Activated CD4-positive, alpha-beta memory T cell treated with anti-CD3 and anti-CD28 coated beads, Interleukin-2, amount 10 ng/mL, durations not matched to agents 7 days and 5 days (primary cell): Measurements from ENCODE around the gene CDH4. TPM values are rescaled to one million over a fixed set of nuclear protein-coding genes. Genes with fewer than 3 reads are reported as not detected.

Experiments
- CTCF ChIA-PET: fragments of 350-600 bp; sonication (Branson Sonifier 250); formaldehyde crosslinking; loops from one replicate; lab custom pipeline; 2021; ENCODE audit warnings: antibody characterized with exemption, inconsistent platforms; lab: Charles Lee
- POLR2A ChIA-PET: fragments of 350-600 bp; sonication (Branson Sonifier 250); formaldehyde crosslinking; loops from one replicate; lab custom pipeline; 2021; ENCODE audit warnings: antibody characterized with exemption; lab: Charles Lee
- DNase-seq: peaks from one replicate; pipeline ENCODE4 v3.0.0-alpha.2; 2020
- H3K27ac Mint-ChIP-seq: one replicate; pipeline ENCODE4 v1.8.0; 2021; ENCODE audit warnings: mild to moderate bottlenecking, mixed read lengths
- H3K27me3 Mint-ChIP-seq: one replicate; pipeline ENCODE4 v1.8.0; 2021; ENCODE audit warnings: mixed read lengths
- H3K36me3 Mint-ChIP-seq: one replicate; pipeline ENCODE4 v1.8.0; 2021; ENCODE audit warnings: low read depth, mixed read lengths
- H3K4me1 Mint-ChIP-seq: one replicate; pipeline ENCODE4 v1.8.0; 2021; ENCODE audit warnings: mixed read lengths
- H3K4me3 Mint-ChIP-seq: one replicate; pipeline ENCODE4 v1.8.0; 2021; ENCODE audit warnings: mild to moderate bottlenecking, mixed read lengths
- H3K9me3 Mint-ChIP-seq: one replicate; pipeline ENCODE4 v1.8.0; 2021; ENCODE audit warnings: mixed read lengths
- total RNA-seq, 2 experiments: library from RNA; stranded (reverse); gene quantifications; one replicate each; pipeline ENCODE4 v1.2.3, GENCODE V29; 2021

Gene CDH4
- total RNA-seq, 2 experiments from 2014 or later = 0.15 to 0.20 TPM

DNA sequence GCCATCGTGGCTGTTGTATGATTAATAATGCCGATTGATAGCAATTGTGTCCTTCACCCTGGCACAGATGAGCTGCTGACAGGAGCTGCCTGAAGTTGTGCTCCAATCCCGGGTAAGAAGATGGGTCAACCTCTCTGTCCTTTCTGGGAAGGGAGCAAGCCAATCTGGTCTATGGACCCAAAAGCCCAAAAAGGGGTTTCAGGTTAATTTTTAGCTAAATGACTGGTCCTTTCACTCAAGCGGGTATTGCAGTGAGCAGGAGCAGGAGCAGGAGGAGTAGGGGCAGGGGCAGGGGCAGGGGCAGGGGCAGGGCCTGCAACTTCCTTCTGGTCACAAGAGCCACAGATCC lies 648.9 kb downstream of the CDH4 start:
- ChIA-PET CTCF (no interaction called here), POLR2A (no interaction called here)
- Mint-ChIP-seq H3K9me3 (no peaks in the 10 kb centered on the region), H3K27me3 (no peaks in the 10 kb centered on the region), H3K4me1 (peaks cover 4% of the 10 kb centered on the region), H3K27ac (no peak overlapping the region), H3K36me3 (no peaks in the 10 kb centered on the region), H3K4me3 (no peak overlapping the region)
- DNase-seq = no peak

DNA sequence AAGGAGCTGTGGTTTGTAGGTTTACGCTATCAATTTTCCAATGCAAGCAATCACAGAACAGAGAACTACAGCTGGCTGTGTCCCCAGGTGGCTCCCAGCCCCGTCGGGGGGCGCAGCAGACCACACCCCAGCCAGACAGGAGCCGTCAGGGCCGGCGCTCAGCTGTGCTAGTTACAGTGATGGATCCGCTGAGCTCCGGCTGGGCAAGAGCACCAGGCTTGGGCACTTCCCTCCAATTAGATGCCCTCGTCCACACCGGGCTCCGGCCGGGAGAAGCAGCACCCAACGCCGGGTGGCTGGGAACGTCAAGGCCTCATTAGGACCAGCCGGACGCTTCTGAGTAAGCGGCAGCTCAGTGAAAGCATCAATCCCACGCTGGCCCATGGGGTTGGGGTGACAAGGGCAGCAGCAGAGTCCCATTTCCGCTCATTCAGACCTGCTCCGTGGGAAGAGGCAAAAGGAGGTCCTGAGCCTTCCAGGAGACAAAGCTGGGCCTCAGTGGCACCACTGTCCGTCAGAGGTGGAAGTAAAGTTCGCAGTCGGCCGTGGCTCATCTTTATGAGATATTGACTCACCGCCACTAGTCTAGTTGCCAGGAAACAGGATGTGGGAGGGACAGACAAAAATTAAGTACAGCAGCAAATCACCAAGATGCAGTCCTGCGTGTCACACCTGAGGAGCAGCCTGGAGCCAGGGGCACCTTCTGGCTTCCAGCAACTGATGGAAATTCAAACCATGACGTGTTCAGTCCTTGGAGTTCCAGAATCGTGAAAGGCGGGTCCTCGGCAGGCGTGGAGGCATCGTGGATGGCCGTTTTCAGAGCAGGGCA lies 649.5 kb downstream of the CDH4 start:
- CTCF ChIA-PET = no interaction called here
- Mint-ChIP-seq H3K9me3 (no peaks in the 10 kb centered on the region), H3K27me3 (no peaks in the 10 kb centered on the region), H3K4me3 (no peak overlapping the region), H3K27ac (no peak overlapping the region), H3K4me1 (peaks cover 4% of the 10 kb centered on the region), H3K36me3 (no peaks in the 10 kb centered on the region)
- DNase-seq = no peak
- POLR2A ChIA-PET = no interaction called here

DNA sequence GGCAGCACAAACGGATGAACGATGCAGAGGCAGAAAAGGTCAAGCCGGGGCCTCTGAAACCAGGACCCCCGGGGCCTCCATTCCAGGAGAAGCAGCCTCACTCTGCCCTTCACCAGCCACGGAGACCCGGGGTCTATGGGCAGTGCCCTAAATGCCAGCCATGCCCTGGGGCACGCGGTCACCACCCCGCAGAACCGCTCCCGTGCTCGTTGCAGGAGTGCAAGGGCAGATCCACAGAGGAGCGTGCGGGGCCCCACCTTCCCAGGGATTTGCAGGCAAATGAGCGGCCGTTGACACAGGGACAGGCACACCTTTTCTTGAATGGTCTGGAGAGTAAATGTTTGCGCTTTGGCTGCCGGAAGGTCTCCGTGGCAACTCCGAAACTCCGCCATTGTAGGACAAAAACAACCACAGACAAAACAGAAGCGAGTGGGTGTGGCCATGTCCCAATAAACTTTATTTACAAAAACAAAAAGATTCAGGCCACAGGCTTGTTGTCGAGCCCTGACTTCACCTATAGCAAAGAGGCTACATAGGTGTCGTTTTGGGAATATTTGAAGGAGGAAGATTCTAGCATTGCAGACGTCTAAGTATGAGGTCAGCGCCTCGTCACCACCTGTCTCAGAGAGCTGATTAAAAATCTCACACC lies 650.3 kb downstream of the CDH4 start:
- ChIA-PET POLR2A (no interaction called here), CTCF (no interaction called here)
- no peaks in the 10 kb centered on the region for H3K9me3 Mint-ChIP-seq
- H3K27ac Mint-ChIP-seq = no peak overlapping the region
- no peaks in the 10 kb centered on the region for H3K36me3 Mint-ChIP-seq
- no peak for DNase-seq
- H3K4me1 Mint-ChIP-seq = peaks cover 4% of the 10 kb centered on the region
- no peak overlapping the region for H3K4me3 Mint-ChIP-seq
- no peaks in the 10 kb centered on the region for H3K27me3 Mint-ChIP-seq

DNA sequence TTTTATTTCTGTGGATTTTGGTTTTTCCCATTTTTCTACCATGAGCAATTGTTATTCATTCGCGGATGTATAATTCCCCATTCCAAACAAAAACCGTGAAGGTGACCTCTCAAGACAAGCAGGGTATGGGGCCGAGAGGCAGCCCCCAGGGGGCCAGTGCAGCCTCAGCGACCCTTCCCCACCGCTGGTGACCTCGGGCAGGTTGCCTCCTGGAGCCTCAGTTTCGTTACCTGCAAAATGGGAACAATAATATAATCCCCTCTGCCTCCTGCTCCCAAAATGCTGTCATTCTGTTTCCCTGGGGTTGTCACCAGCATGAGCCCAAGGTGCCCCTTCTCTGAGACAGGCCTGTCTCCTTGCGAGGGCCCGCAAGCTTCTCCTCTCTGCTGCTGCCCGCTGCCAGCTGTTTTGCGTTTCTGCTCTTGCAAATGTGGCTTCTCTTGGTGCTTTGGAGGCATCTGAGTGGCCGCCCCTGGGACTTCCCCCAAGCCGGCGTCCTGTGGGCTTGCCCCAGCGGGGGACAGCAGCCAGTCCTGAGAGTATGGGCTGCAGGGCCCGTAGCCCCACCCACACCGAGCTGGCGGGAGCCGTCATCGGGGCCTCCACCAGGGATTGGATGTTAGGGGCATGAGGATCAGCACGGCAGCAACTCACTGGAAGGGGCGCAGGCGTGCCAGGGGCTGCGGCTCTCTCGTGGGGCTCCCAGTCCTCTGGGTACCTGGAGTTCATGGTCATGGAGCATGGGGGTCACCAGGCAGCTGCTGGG lies 651.7 kb downstream of the CDH4 start:
- Mint-ChIP-seq H3K27me3 (no peaks in the 10 kb centered on the region), H3K9me3 (no peaks in the 10 kb centered on the region)
- CTCF ChIA-PET = no interaction called here

DNA sequence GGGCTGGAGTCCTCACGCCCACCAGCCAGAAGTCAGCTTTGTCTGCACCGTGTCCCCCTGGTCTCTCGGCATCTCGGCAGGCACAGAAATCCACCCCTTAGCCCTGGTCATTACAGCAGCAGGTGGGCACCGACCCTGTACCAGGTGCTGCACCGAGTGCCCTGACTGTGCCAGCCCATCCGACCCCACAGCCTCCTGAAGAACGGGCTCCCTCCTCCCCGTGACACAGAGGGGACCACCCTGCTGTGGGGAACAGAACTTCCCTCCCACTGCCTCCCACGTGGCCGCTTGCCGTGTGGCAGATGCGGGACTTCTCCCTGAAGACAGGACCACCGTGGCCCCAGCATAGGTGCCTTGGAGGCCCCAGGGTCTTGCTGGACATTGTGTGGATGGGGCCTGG lies 652.4 kb downstream of the CDH4 start:
- ChIA-PET CTCF (no interaction called here), POLR2A (no interaction called here)
- no peaks in the 10 kb centered on the region for H3K27me3 Mint-ChIP-seq
- peaks cover 4% of the 10 kb centered on the region for H3K4me1 Mint-ChIP-seq
- H3K4me3 Mint-ChIP-seq = no peak overlapping the region
- no peaks in the 10 kb centered on the region for H3K9me3 Mint-ChIP-seq
- DNase-seq = no peak
- H3K27ac Mint-ChIP-seq = no peak overlapping the region
- H3K36me3 Mint-ChIP-seq = no peaks in the 10 kb centered on the region

More for the DNA sequence above, 651.7 kb downstream of the CDH4 start:
- H3K4me3 Mint-ChIP-seq = no peak overlapping the region
- no peaks in the 10 kb centered on the region for H3K36me3 Mint-ChIP-seq
- H3K27ac Mint-ChIP-seq = no peak overlapping the region
- H3K4me1 Mint-ChIP-seq = peaks cover 4% of the 10 kb centered on the region
- POLR2A ChIA-PET = no interaction called here
- no peak for DNase-seq

DNA sequence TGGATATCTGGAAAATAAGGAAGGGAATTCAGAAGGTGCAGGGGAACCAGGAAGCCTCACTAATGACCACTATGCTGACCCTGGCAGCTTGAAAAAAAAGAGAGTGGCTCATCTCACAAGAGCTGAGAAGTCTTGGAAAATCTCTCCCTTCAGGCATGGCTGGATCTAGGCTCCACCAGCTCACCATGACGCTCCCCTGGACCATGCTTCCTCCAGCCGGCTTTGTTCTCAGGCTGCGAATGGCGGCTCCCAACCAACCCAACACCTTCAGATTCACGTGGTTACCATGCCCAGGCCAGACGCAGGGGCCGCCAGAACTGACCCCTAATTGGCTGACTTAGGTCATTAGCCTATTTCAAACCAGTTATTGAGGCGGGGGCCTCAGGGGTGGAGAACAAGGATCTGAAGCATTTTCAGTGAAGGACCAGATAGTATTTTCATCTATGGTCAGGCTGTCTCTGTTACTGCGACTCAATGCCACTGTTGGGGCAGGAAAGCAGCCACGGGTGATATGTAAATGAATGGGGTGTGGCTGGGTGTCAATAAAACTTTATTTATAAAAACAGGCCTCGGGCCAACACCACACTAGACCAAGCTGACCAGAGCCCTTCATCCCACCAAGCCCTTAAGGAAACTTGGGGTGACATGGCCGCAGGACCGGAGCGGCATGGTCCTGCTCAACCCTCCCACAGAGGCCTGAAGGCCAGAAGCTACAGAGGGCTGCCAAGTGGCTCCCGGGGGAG lies 653.9 kb downstream of the CDH4 start:
- Mint-ChIP-seq H3K9me3 (no peaks in the 10 kb centered on the region), H3K27me3 (no peaks in the 10 kb centered on the region), H3K4me3 (no peak overlapping the region), H3K27ac (no peak overlapping the region), H3K36me3 (no peaks in the 10 kb centered on the region), H3K4me1 (peaks cover 4% of the 10 kb centered on the region)
- ChIA-PET POLR2A (interaction anchor here (0.6 kb wide), 1 partner anchor 21 kb away, joined by 3 read pairs; no protein-coding TSS in a partner anchor), CTCF (no interaction called here)
- no peak for DNase-seq

DNA sequence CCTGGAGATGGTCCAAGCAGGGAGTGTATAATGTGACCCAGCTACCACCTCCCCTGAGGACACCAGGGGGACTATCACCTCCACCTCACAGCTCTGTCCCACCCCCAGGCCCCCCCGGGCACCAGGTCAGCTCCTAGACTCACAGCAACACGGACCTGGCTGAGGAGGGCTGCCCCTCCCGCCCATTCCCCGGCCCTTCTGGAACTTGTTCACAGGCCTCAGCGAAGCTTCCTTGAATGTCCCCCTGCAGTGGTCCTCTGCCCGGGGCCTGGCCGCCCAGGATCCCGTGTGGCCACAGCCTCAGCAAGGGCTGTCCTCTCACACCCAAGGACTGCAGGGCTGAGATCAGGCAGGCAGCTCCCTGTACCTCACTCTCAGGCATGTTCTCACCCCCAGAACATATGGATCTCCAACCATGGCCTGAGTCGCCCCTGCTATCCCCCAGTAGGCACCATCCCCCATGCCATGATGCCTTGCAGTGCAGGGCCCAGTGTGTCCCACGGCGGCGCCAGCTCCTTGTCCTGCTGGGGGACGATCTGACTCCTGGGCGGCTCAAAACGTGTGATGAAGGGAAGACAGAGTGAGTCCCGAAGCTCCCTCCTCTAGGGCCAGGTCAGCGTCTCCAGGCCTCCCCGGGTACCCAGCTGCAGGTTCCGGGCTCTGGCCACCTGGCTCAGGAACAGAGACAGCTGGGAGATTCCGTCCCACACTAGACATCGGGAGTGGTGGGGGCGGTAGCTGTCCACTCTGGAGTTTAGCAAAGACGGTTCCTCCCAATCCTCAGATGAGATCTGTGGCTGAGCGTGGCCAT lies 655.2 kb downstream of the CDH4 start:
- ChIA-PET CTCF (no interaction called here), POLR2A (no interaction called here)
- no peak overlapping the region for H3K27ac Mint-ChIP-seq
- H3K27me3 Mint-ChIP-seq = peaks cover 1% of the 10 kb centered on the region
- no peak for DNase-seq
- no peaks in the 10 kb centered on the region for H3K9me3 Mint-ChIP-seq
- no peaks in the 10 kb centered on the region for H3K4me1 Mint-ChIP-seq
- no peaks in the 10 kb centered on the region for H3K36me3 Mint-ChIP-seq
- H3K4me3 Mint-ChIP-seq = no peak overlapping the region

DNA sequence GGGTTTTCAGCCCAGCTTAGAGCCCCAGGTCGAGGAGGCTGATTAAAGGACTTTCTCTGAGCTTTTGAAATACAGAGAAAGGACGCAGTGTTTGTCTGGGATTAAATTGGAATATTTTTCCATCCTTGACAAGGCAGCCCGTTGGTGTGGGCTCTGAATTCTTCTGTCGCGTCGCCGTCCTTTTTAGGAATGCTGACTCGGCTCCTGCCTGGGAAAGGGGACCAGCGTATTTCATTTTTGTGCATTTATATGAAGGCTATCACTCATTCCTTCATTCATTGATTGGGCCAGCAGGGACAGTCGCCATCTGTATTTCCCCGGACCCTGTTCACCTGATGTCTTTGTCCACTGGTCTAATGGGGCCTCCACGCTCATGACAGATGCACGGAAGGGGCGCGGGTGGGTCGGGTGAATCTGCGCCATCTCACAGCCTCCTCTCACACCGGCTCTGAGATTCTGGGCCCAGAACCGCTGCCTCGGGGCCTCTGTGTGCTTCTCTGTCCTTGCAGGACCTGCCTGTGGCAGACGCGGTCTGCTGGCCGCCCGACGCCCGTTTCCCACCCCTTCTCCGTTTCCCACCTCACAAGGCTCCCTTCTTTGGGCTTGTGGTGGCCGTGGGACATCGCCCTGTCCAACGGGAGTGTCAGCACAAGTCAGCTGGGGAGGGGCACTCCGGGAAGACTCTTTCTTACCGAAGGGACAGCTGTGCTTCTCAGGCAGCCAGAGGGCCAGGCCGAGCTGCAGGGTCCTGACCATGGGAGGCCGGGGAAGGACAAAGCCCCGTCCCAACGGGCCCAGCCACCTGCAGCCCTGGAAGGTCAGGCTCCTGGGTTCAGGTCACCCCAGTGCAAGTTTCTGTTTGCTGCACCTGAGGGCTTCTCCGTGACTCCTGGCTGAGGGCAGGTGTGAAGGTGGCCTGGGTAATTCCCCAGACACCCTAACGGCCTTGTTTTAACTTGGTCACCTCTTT lies 656.3 kb downstream of the CDH4 start:
- Mint-ChIP-seq H3K4me1 (peaks cover 9% of the 10 kb centered on the region), H3K27ac (no peak overlapping the region), H3K9me3 (no peaks in the 10 kb centered on the region), H3K36me3 (no peaks in the 10 kb centered on the region), H3K4me3 (no peak overlapping the region), H3K27me3 (peaks cover 1% of the 10 kb centered on the region)
- no peak for DNase-seq
- ChIA-PET POLR2A (no interaction called here), CTCF (no interaction called here)

DNA sequence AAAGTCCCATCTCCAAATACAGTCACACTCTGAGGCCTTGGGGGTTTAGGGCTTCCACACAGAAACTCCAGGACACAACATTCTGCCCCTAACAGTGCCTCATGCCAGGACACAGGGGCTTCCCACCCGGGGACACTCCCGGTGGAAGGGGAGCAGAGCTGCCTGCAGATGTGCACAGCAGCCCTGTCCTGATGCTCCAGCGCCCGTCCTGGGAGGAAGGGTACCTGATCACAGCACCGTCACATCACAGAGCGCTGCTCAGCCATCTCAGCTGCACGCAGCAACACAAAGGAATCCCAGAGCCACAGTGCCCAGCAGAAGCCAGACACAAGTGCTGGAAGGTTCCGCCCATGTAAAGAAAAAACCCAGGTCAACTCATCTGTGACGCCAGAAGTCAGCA lies 657.0 kb downstream of the CDH4 start:
- Mint-ChIP-seq H3K4me1 (peaks cover 9% of the 10 kb centered on the region), H3K4me3 (no peak overlapping the region), H3K36me3 (no peaks in the 10 kb centered on the region), H3K27me3 (peaks cover 1% of the 10 kb centered on the region), H3K27ac (no peak overlapping the region), H3K9me3 (no peaks in the 10 kb centered on the region)
- ChIA-PET POLR2A (no interaction called here), CTCF (no interaction called here)
- no peak for DNase-seq

DNA sequence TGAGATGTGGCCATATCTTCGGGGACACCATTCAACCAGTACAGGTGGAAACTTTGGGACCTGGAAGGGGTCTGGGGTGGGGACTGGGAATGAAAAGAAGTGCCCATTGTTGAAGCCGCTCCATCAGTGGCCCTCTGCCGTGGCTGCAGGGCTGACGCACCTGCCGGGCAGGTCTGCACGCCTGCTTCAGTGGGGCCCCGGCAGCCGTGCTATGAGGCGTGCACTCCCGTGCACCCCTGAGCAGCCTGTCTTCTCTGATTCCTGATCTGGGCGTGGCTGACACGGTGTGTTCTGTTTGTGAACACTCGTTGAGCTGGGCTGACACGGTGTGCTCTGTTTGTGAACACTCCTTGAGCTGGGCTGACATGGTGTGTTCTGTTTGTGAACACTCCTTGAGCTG lies 657.8 kb downstream of the CDH4 start:
- Mint-ChIP-seq H3K27me3 (peaks cover 1% of the 10 kb centered on the region), H3K9me3 (no peaks in the 10 kb centered on the region), H3K4me1 (peaks cover 9% of the 10 kb centered on the region), H3K27ac (no peak overlapping the region), H3K36me3 (no peaks in the 10 kb centered on the region), H3K4me3 (no peak overlapping the region)
- CTCF ChIA-PET = no interaction called here
- POLR2A ChIA-PET = no interaction called here
- no peak for DNase-seq

DNA sequence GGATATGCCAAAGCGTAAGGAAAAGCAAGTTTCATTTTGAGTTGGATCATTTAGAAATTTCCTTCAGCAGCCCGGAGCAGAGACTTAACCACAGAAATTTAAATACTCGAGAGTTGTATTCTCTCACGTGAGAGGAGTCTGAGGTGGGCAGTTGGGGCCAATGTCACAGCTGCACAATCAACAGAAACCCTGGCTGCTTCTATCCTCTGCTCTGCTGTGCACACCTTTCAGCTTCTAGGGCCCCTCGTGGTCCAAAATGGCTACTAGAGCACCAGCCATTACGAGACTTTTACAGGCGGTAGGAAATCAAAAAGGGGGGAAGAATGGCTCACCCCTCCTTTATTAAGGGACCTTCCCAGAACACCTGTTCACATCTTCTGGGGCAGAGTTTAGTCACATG lies 659.8 kb downstream of the CDH4 start:
- Mint-ChIP-seq H3K4me3 (no peak overlapping the region), H3K9me3 (no peaks in the 10 kb centered on the region), H3K27me3 (peaks cover 1% of the 10 kb centered on the region), H3K4me1 (peaks cover 9% of the 10 kb centered on the region), H3K36me3 (no peaks in the 10 kb centered on the region), H3K27ac (no peak overlapping the region)
- DNase-seq = no peak
- ChIA-PET POLR2A (no interaction called here), CTCF (interaction anchor here (1.2 to 2.1 kb wide), 2 partner anchors 15 to 25 kb away, joined by 3 to 9 read pairs; no protein-coding TSS in a partner anchor)
